ENCODE measurements around the gene LRRC36. TPM values are rescaled to one million over a fixed set of nuclear protein-coding genes. Genes with fewer than 3 reads are reported as not detected.
A peak's percentile ranks its signal among the peaks of the same experiment; 100 is the strongest.

Gene LRRC36
- total RNA-seq, 4 donors from 2014 or later = 0.30 to 4.6 (median 2.1) TPM; not detected in 1

- DNase-seq (ENCODE audit: low spot score in 2 of 2) = no peak
- no peaks in the 10 kb centered on the region for H3K36me3 ChIP-seq
- peak overlapping the region in 2 of 4 donors; percentile 85 to 86 for H3K27ac ChIP-seq
- H3K9me3 ChIP-seq = no peaks in the 10 kb centered on the region
- H3K4me3 ChIP-seq = no peak overlapping the region
- H3K4me1 ChIP-seq = peaks cover 0 to 74% (median 47%) of the 10 kb centered on the region in 4 donors
- WGBS, 2 donors = 39 to 49% methylated on average over 14 to 15 of the region's 15 CpGs
- no peaks in the 10 kb centered on the region for H3K27me3 ChIP-seq
- TF ChIP-seq EP300 (IDR thresholded peaks at IDR 0.05) = peak in 1 of 2 donors; percentile 37
- TF ChIP-seq, protein P1, sequence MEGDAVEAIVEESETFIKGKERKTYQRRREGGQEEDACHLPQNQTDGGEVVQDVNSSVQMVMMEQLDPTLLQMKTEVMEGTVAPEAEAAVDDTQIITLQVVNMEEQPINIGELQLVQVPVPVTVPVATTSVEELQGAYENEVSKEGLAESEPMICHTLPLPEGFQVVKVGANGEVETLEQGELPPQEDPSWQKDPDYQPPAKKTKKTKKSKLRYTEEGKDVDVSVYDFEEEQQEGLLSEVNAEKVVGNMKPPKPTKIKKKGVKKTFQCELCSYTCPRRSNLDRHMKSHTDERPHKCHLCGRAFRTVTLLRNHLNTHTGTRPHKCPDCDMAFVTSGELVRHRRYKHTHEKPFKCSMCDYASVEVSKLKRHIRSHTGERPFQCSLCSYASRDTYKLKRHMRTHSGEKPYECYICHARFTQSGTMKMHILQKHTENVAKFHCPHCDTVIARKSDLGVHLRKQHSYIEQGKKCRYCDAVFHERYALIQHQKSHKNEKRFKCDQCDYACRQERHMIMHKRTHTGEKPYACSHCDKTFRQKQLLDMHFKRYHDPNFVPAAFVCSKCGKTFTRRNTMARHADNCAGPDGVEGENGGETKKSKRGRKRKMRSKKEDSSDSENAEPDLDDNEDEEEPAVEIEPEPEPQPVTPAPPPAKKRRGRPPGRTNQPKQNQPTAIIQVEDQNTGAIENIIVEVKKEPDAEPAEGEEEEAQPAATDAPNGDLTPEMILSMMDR (IDR thresholded peaks at IDR 0.05) = no peak
Measured at GRCh38 chr16:67391424-67392300, 65.0 kb downstream of the LRRC36 start.

- Histone ChIP-seq H3K36me3 (no peaks in the 10 kb centered on the region), H3K4me1 (peaks cover 0 to 82% (median 54%) of the 10 kb centered on the region in 4 donors), H3K27me3 (no peaks in the 10 kb centered on the region), H3K27ac (peak overlapping the region in 3 of 4 donors; percentile 58 to 86 (median 85)), H3K9me3 (no peaks in the 10 kb centered on the region), H3K4me3 (peak overlapping the region in 3 of 4 donors; percentile 14 to 50 (median 28))
- 66 to 78% methylated on average over 17 to 18 of the region's 18 CpGs for WGBS, 2 donors
- DNase-seq (ENCODE audit: low spot score in 2 of 2) = no peak
- TF ChIP-seq, protein P1 (IDR thresholded peaks at IDR 0.05) = no peak
- TF ChIP-seq POLR2A (IDR thresholded peaks at IDR 0.05) (no peak), EP300 (IDR thresholded peaks at IDR 0.05) (no peak)
Measured at GRCh38 chr16:67392301-67393059, 65.9 kb downstream of the LRRC36 start.

DNA sequence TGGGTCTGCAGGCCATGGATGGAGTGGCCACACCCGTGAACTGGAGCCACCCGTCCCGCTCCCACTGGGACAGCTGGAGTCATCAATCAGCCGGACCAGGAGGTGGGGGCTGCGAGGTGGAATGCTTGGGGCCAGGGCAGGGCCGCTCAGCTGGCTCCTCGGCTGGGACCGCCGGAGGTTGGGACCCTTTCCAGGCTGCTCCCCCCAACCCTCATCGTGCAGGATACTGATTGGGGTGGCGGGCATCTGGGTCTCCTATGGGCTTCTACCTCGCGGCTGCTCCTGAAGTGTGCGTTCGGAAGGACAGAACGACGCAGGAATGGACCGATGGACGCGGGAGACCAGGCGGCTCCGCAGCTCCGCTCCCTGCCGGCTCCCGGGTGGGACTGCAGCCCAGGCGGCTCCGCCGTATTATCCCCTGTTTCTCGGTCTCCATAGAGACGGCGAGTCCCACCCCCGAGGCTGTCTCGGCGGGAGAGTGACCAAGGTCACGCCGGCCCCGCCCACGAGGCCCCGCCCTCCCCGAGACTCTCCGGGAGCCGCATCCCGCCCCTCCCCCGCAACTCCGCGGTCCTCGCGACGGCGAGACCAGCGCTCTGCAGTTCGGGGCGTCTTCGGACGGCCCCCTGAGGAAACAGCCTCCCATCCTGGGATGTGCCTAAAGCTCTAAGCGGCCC is 66.6 kb downstream of the LRRC36 start, which contains the start of gene TPPP3:
TPPP3 (minus strand) TSS at position 388 of the 677 bp plus-strand sequence. CDS start 2,387 bp downstream, outside the sequence.
- H3K4me1 ChIP-seq = peaks cover 0 to 90% (median 54%) of the 10 kb centered on the region in 4 donors
- H3K36me3 ChIP-seq = no peaks in the 10 kb centered on the region
- H3K4me3 ChIP-seq = peak within 1 kb of the TSS; percentile 14 to 50 (median 31)
- TF ChIP-seq, protein P1 (IDR thresholded peaks at IDR 0.05) = peak; percentile 45 to 84 (median 83)
- TF ChIP-seq POLR2A (IDR thresholded peaks at IDR 0.05) (peak in 1 of 2 donors; percentile 15), EP300 (IDR thresholded peaks at IDR 0.05) (peak; percentile 17 to 53)
- DNase-seq (ENCODE audit: low spot score in 2 of 2) = peak; percentile 77 to 78
- H3K27ac ChIP-seq = peak within 1 kb of the TSS; percentile 33 to 86 (median 80)
- WGBS, 2 donors = 8% methylated on average over 28 of the region's 56 CpGs; no CpG with 5 or more reads in 1 of the 2 donors
- H3K27me3 ChIP-seq = no peaks in the 10 kb centered on the region
- H3K9me3 ChIP-seq = no peaks in the 10 kb centered on the region

DNA sequence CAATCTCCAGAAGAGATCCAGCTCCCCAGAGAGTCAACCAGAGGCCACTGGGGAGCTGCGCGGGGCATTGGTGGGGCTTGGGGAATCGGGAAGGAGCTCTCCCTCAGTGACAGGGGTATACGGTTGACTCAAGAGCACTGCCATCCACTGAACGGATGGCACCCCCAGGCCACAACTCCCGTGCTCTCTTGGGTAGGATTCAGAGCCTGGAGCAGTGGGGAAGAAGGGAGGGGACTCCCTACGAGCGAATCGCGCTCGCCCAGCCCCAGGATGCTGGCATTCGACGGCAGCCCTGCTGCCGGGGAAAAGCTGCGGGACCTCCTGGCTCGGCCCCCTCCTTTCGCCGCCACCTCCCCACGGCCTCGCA is 67.2 kb downstream of the LRRC36 start:
- TF ChIP-seq, protein P1 (IDR thresholded peaks at IDR 0.05) = no peak
- no peak for TF ChIP-seq POLR2A (IDR thresholded peaks at IDR 0.05)
- no peak for TF ChIP-seq EP300 (IDR thresholded peaks at IDR 0.05)
- no peak for DNase-seq (ENCODE audit: low spot score in 2 of 2)
- Histone ChIP-seq H3K36me3 (no peaks in the 10 kb centered on the region), H3K4me1 (peaks cover 0 to 95% (median 54%) of the 10 kb centered on the region in 4 donors), H3K27me3 (no peaks in the 10 kb centered on the region), H3K9me3 (no peaks in the 10 kb centered on the region), H3K27ac (peak overlapping the region; percentile 33 to 86 (median 80)), H3K4me3 (peak overlapping the region; percentile 14 to 50 (median 31))
- 14 to 19% methylated on average over 15 to 18 of the region's 20 CpGs for WGBS, 2 donors

Data from tibial nerve (tissue), 4 donors.